Measurements from ENCODE around the gene P4HB. TPM values are rescaled to one million over a fixed set of nuclear protein-coding genes. Genes with fewer than 3 reads are reported as not detected.
A peak's percentile ranks its signal among the peaks of the same experiment; 100 is the strongest.
"Not testable (repeated sequence)": the region's sequence is repeated elsewhere in the genome, so short reads cannot be mapped to it uniquely, and the experiment has no call there.

Gene P4HB
- total RNA-seq, 1 donor from 2014 or later = 248 TPM

- intact Hi-C loops (cut with DNase I) = no loop called here
- ATAC-seq = no peak
- no peak for DNase-seq (ENCODE audit: low spot score)
Observed at GRCh38 chr17:81854974-81855774, 5.2 kb downstream of the P4HB start.

GRCh38 chr17:81852237-81852636 is 8.1 kb downstream of the P4HB start:
- ATAC-seq = no peak
- no peak for DNase-seq (ENCODE audit: low spot score)
- intact Hi-C loops (cut with DNase I) = no loop called here

- intact Hi-C loops (cut with DNase I) = no loop called here
- DNase-seq (ENCODE audit: low spot score) (no peak), ATAC-seq (no peak)
Observed at GRCh38 chr17:81851423-81851822, 8.9 kb downstream of the P4HB start.

GRCh38 chr17:81849457-81849856 is 10.9 kb downstream of the P4HB start:
- DNase-seq (ENCODE audit: low spot score) (no peak), ATAC-seq (no peak)
- intact Hi-C loops (cut with DNase I) = no loop called here

- intact Hi-C loops (cut with DNase I) = no loop called here
Observed at GRCh38 chr17:81846743-81847689, 13.3 kb downstream of the P4HB start.

GRCh38 chr17:81845881-81846742 is 14.2 kb downstream of the P4HB start:
- ATAC-seq (no peak), DNase-seq (ENCODE audit: low spot score) (no peak)
- intact Hi-C loops (cut with DNase I) = no loop called here

More at GRCh38 chr17:81846743-81847689, 13.3 kb downstream of the P4HB start:
- ATAC-seq = no peak
- DNase-seq (ENCODE audit: low spot score) = no peak

GRCh38 chr17:81845361-81845760 is 15.0 kb downstream of the P4HB start:
- intact Hi-C loops (cut with DNase I) = no loop called here
- no peak for ATAC-seq
- DNase-seq (ENCODE audit: low spot score) = no peak

GRCh38 chr17:81844887-81845286 is 15.4 kb downstream of the P4HB start:
- intact Hi-C loops (cut with DNase I) = no loop called here
- no peak for ATAC-seq

GRCh38 chr17:81844327-81844851 is 15.9 kb downstream of the P4HB start:
- no peak for ATAC-seq
- intact Hi-C loops (cut with DNase I) = no loop called here
- no peak for DNase-seq (ENCODE audit: low spot score)

More at GRCh38 chr17:81844887-81845286, 15.4 kb downstream of the P4HB start:
- DNase-seq (ENCODE audit: low spot score) = no peak

GRCh38 chr17:81843713-81844326 is 16.5 kb downstream of the P4HB start:
- intact Hi-C loops (cut with DNase I) = no loop called here
- ATAC-seq (no peak), DNase-seq (ENCODE audit: low spot score) (no peak)

- DNase-seq (ENCODE audit: low spot score) = no peak
- intact Hi-C loops (cut with DNase I) = no loop called here
- peak; percentile 86 for ATAC-seq
Observed at GRCh38 chr17:81842725-81843504, 17.4 kb downstream of the P4HB start.

- no peak for ATAC-seq
- intact Hi-C loops (cut with DNase I) = no loop called here
- DNase-seq (ENCODE audit: low spot score) = no peak
Observed at GRCh38 chr17:81842378-81842724, 18.0 kb downstream of the P4HB start.

- ATAC-seq = no peak
- intact Hi-C loops (cut with DNase I) = no loop called here
- DNase-seq (ENCODE audit: low spot score) = no peak
Observed at GRCh38 chr17:81841866-81842265, 18.5 kb downstream of the P4HB start.

- ATAC-seq (no peak), DNase-seq (ENCODE audit: low spot score) (no peak)
- intact Hi-C loops (cut with DNase I) = no loop called here
Observed at GRCh38 chr17:81840826-81841778, 19.2 kb downstream of the P4HB start.

GRCh38 chr17:81840059-81840458 is 20.3 kb downstream of the P4HB start:
- ATAC-seq; intact Hi-C loops (cut with DNase I); DNase-seq (ENCODE audit: low spot score): not testable (repeated sequence)

GRCh38 chr17:81839301-81839700 is 21.0 kb downstream of the P4HB start:
- no peak for DNase-seq (ENCODE audit: low spot score)
- ATAC-seq = no peak

More at GRCh38 chr17:81839301-81839700, 21.0 kb downstream of the P4HB start:
- intact Hi-C loops (cut with DNase I) = no loop called here
